B cell (primary cell): ENCODE results near the gene FUS. TPM values are rescaled to one million over a fixed set of nuclear protein-coding genes. Genes with fewer than 3 reads are reported as not detected.

ENCODE experiments used
- ATAC-seq: fragments of 200-7000 bp; cut with Tn5 transposase; one replicate; pipeline ENCODE4 v1.10.0; 2021; ENCODE audit warnings: low read depth, mild to moderate bottlenecking, moderate number of reproducible peaks, moderate library complexity
- CTCF ChIA-PET: fragments of 350-600 bp; sonication (Branson Sonifier 250); formaldehyde crosslinking; loops from one replicate; lab custom pipeline; 2021; ENCODE audit warnings: antibody characterized with exemption, inconsistent platforms; lab: Charles Lee
- POLR2A ChIA-PET: fragments of 350-600 bp; sonication (Branson Sonifier 250); formaldehyde crosslinking; loops from one replicate; lab custom pipeline; 2021; ENCODE audit warnings: antibody characterized with exemption; lab: Charles Lee
- DNase-seq: peaks from one replicate; pipeline ENCODE4 v3.0.0; 2013
- H2AFZ ChIP-seq: 2 replicates; pipeline ENCODE4 v1.6.1; 2012; ENCODE audit warnings: mild to moderate bottlenecking, low read depth, low read length; ENCODE audit not compliant: insufficient read depth, poor library complexity, severe bottlenecking
- H3K27ac ChIP-seq, 2 donors: 1 replicate in 1 of 2; 2 replicates in 1 of 2; pipeline ENCODE4 v1.5.1; 2012 to 2013; ENCODE audit warnings: low read length in 2 of 2, mild to moderate bottlenecking in 2 of 2, moderate library complexity in 1 of 2
- H3K27me3 ChIP-seq, 4 experiments: fragments of 200-600 bp in 1 of 4; sonication (generic) in 1 of 4; replicated peaks in 1 of 4; 1 replicate in 2 of 4; 2 replicates in 2 of 4; pipeline versions ENCODE4 v1.6.1 to v1.7.0; 2013 to 2016; ENCODE audit warnings: low read length in 3 of 4, mild to moderate bottlenecking in 2 of 4, mixed read lengths in 1 of 4, moderate library complexity in 1 of 4; ENCODE audit not compliant: insufficient read depth in 4 of 4, control insufficient read depth in 3 of 4; ENCODE audit errors: control extremely low read depth in 1 of 4
- H3K36me3 ChIP-seq, 2 experiments: replicated peaks in 1 of 2; 1 replicate in 1 of 2; 2 replicates in 1 of 2; pipeline versions ENCODE4 v1.6.1 to v1.7.1; 2013; ENCODE audit warnings: low read length in 1 of 2; ENCODE audit not compliant: insufficient read depth in 2 of 2, control insufficient read depth in 1 of 2; ENCODE audit errors: control extremely low read depth in 1 of 2, extremely low read depth in 1 of 2
- H3K4me1 ChIP-seq, 2 donors: fragments of 200-600 bp in 1 of 2; sonication (generic) in 1 of 2; 1 replicate in 1 of 2; 2 replicates in 1 of 2; pipeline versions ENCODE4 v1.5.1 to v1.6.1; 2013 to 2017; ENCODE audit warnings: low read length in 2 of 2; ENCODE audit not compliant: control insufficient read depth in 2 of 2, insufficient read depth in 2 of 2
- H3K4me2 ChIP-seq: replicated peaks from 2 replicates; pipeline ENCODE3; 2012; ENCODE audit warnings: mild to moderate bottlenecking, low read depth, low read length; ENCODE audit not compliant: poor library complexity, severe bottlenecking
- H3K4me3 ChIP-seq, 5 experiments: fragments of 200-600 bp in 1 of 5; sonication (generic) in 1 of 5; 1 replicate in 3 of 5; 2 replicates in 2 of 5; pipeline versions ENCODE4 v1.5.1 to v1.7.0; 2011 to 2016; ENCODE audit warnings: low read length in 4 of 5, mild to moderate bottlenecking in 4 of 5, low read depth in 2 of 5, control low read depth in 1 of 5, moderate library complexity in 1 of 5; ENCODE audit not compliant: insufficient read depth in 1 of 5; ENCODE audit errors: control extremely low read depth in 1 of 5, extremely low read depth in 1 of 5
- H3K79me2 ChIP-seq: fragments of 200-600 bp; sonication (generic); one replicate; pipeline ENCODE4 v1.6.0; 2016; ENCODE audit warnings: low read length; ENCODE audit not compliant: control insufficient read depth, insufficient read depth
- H3K9ac ChIP-seq: fragments of 200-600 bp; sonication (generic); 2 replicates; pipeline ENCODE4 v1.6.1; 2017; ENCODE audit warnings: mild to moderate bottlenecking, low read length, moderate library complexity
- H3K9me3 ChIP-seq, 3 donors: one replicate each; pipeline versions ENCODE4 v1.6.1 to v1.7.1; 2013; ENCODE audit warnings: low read length in 2 of 3; ENCODE audit not compliant: control insufficient read depth in 2 of 3, insufficient read depth in 1 of 3; ENCODE audit errors: control extremely low read depth in 1 of 3
- H4K20me1 ChIP-seq: 2 replicates; pipeline ENCODE4 v1.6.0; 2012; ENCODE audit warnings: mild to moderate bottlenecking, low read length; ENCODE audit not compliant: insufficient read depth, control insufficient read depth, poor library complexity, severe bottlenecking
- H3K27ac Mint-ChIP-seq: one replicate; pipeline ENCODE4 v1.8.0; 2021; ENCODE audit warnings: mixed read lengths
- H3K27me3 Mint-ChIP-seq: one replicate; pipeline ENCODE4 v1.8.0; 2021; ENCODE audit warnings: mixed read lengths
- H3K4me1 Mint-ChIP-seq: one replicate; pipeline ENCODE4 v1.8.0; 2021; ENCODE audit warnings: mixed read lengths
- H3K4me3 Mint-ChIP-seq: one replicate; pipeline ENCODE4 v1.8.0; 2021; ENCODE audit warnings: mixed read lengths
- H3K9me3 Mint-ChIP-seq: one replicate; pipeline ENCODE4 v1.8.0; 2022; ENCODE audit warnings: mixed read lengths; ENCODE audit not compliant: insufficient read depth
- EZH2 ChIP-seq: IDR thresholded peaks from 2 replicates; pipeline ENCODE4 v1.6.1; 2012; ENCODE audit warnings: borderline replicate concordance, low read depth, mild to moderate bottlenecking, moderate library complexity, low read length; ENCODE audit not compliant: insufficient read depth, poor library complexity, severe bottlenecking
- WGBS: methylation state at CpG from one replicate; pipeline ENCODE4 v1.1.5; 2013; ENCODE audit warnings: missing lambda C conversion rate; ENCODE audit not compliant: insufficient coverage; 5-methylcytosine and 5-hydroxymethylcytosine counted together
- intact Hi-C: fragments of 100-400 bp; cut with micrococcal nuclease; formaldehyde crosslinking; loops from one replicate; pipeline ENCODE4 v1.10.0; 2022
- polyA plus RNA-seq: library from polyadenylated mRNA; depleted of rRNA; stranded (reverse); fragments of >200 nt; gene quantifications from 2 replicates; pipeline ENCODE4 v1.2.3, GENCODE V29; 2012
- total RNA-seq, 2 donors: library from RNA; stranded (reverse); fragments of 120-200 nt in 1 of 2; gene quantifications; 1 replicate in 1 of 2; 2 replicates in 1 of 2; pipeline versions ENCODE4 v1.2.3 to v1.2.4, GENCODE V29; 2013 to 2022
- TF ChIP-seq, protein P1 (sequence below): fragments of 200-600 bp; IDR thresholded peaks from one replicate; pipeline ENCODE4 v1.8.0; 2022; ENCODE audit warnings: antibody characterized with exemption, mild to moderate bottlenecking

FUS gene
- total and polyA plus RNA-seq, 2 donors (not counting 1 experiment from before 2014, with no cell fraction given): 181 to 597 TPM

DNA sequence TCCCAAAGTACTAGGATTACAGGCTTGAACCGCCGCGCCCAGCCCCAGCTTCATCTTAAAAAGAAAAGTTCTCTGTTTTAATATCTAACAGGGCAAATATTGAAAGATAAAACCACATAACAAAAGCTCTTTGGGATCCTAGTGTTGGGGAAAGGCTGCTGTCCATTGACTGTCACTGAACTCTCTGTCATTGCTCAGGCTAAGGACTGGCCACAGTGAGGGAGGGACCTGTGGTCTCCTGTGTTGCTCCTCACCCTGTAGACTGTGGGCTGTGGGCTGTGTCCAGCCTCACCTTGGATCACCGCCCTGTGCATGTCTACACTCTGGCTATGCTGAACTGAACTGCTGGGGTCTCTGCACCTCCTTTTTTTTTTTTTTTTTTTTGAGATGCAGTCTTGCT is 48.3 kb downstream of the FUS start:
- H3K27ac Mint-ChIP-seq: no peak overlapping the region
- Histone ChIP-seq H3K4me1 (no peaks in the 10 kb centered on the region), H2AFZ (no peak overlapping the region), H3K27me3 (peaks cover 0 to 4% (median 0%) of the 10 kb centered on the region in 4 experiments), H3K36me3 (no peaks in the 10 kb centered on the region), H3K79me2 (no peaks in the 10 kb centered on the region), H4K20me1 (no peaks in the 10 kb centered on the region), H3K4me2 (no peak overlapping the region), H3K9ac (no peak overlapping the region), H3K27ac (no peak overlapping the region), H3K4me3 (no peak overlapping the region), H3K9me3 (peaks cover 0 to 7% (median 0%) of the 10 kb centered on the region in 3 donors)
- peaks cover 5% of the 10 kb centered on the region for H3K27me3 Mint-ChIP-seq
- WGBS: 100% methylated on average over 1 of the region's 4 CpGs
- intact Hi-C loops: loop anchor here (5.0 kb wide), 1 partner anchor 34 kb away; no protein-coding TSS in a partner anchor
- ChIA-PET CTCF (no interaction called here), POLR2A (no interaction called here)
- H3K4me1 Mint-ChIP-seq: no peaks in the 10 kb centered on the region
- TF ChIP-seq, protein P1, sequence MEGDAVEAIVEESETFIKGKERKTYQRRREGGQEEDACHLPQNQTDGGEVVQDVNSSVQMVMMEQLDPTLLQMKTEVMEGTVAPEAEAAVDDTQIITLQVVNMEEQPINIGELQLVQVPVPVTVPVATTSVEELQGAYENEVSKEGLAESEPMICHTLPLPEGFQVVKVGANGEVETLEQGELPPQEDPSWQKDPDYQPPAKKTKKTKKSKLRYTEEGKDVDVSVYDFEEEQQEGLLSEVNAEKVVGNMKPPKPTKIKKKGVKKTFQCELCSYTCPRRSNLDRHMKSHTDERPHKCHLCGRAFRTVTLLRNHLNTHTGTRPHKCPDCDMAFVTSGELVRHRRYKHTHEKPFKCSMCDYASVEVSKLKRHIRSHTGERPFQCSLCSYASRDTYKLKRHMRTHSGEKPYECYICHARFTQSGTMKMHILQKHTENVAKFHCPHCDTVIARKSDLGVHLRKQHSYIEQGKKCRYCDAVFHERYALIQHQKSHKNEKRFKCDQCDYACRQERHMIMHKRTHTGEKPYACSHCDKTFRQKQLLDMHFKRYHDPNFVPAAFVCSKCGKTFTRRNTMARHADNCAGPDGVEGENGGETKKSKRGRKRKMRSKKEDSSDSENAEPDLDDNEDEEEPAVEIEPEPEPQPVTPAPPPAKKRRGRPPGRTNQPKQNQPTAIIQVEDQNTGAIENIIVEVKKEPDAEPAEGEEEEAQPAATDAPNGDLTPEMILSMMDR: no peak
- no peak for TF ChIP-seq EZH2
- ATAC-seq (no peak), DNase-seq (no peak)
- H3K4me3 Mint-ChIP-seq: no peak overlapping the region
- no peaks in the 10 kb centered on the region for H3K9me3 Mint-ChIP-seq

DNA sequence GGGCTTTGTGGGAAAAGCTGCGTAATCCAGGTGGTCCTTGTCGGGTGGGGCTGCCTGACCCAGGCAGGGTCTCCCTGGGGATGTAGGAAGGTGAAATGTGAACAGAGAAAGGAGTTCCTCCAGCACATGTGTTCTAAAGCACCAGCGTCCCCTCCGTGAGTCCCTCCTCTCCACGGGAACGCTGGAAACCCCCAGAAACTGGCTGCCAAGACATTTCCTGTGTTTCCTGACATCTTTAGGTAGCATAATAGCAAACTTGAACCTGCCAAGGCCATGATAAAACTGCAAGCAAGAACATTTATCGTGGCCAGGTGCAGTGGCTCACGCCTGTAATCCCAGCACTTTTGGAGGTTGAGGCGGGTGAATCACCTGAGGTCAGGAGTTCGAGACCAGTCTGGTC is 49.6 kb downstream of the FUS start:
- Histone ChIP-seq H3K79me2 (no peaks in the 10 kb centered on the region), H3K9me3 (peaks cover 0 to 7% (median 0%) of the 10 kb centered on the region in 3 donors), H3K27ac (no peak overlapping the region), H3K27me3 (peaks cover 0 to 4% (median 0%) of the 10 kb centered on the region in 4 experiments), H2AFZ (no peak overlapping the region), H3K36me3 (no peaks in the 10 kb centered on the region), H3K4me3 (no peak overlapping the region), H3K4me1 (no peaks in the 10 kb centered on the region), H4K20me1 (no peaks in the 10 kb centered on the region), H3K9ac (no peak overlapping the region), H3K4me2 (no peak overlapping the region)
- peaks cover 7% of the 10 kb centered on the region for H3K27me3 Mint-ChIP-seq
- TF ChIP-seq, protein P1: no peak
- TF ChIP-seq EZH2: no peak
- POLR2A ChIA-PET: no interaction called here
- H3K27ac Mint-ChIP-seq: no peak overlapping the region
- no peak for DNase-seq
- WGBS: 47% methylated on average over 8 of the region's 10 CpGs
- ATAC-seq: no peak
- CTCF ChIA-PET: interaction anchor here (0.9 kb wide), 1 partner anchor 9 kb away, joined by 3 read pairs; no protein-coding TSS in a partner anchor
- intact Hi-C loops: loop anchor here (5.0 kb wide), 1 partner anchor 33 kb away; no protein-coding TSS in a partner anchor
- H3K4me3 Mint-ChIP-seq: no peak overlapping the region
- no peaks in the 10 kb centered on the region for H3K4me1 Mint-ChIP-seq
- no peaks in the 10 kb centered on the region for H3K9me3 Mint-ChIP-seq
